Prostate gland (tissue), 2 donors: Measurements from ENCODE around the gene ANKRD44. TPM values are rescaled to one million over a fixed set of nuclear protein-coding genes. Genes with fewer than 3 reads are reported as not detected.

Source experiments
- DNase-seq: peaks from one replicate; pipeline ENCODE4 v3.0.0-alpha.2; 2019; ENCODE audit warnings: low spot score
- H3K27ac ChIP-seq, 2 donors: fragments of 200-600 bp; sonication (generic); 2 replicates each; pipeline ENCODE4 v1.5.1; 2017 to 2019
- H3K27me3 ChIP-seq: fragments of 200-600 bp; sonication (generic); replicated peaks from 2 replicates; pipeline ENCODE4 v1.5.1; 2019; ENCODE audit not compliant: insufficient read depth
- H3K36me3 ChIP-seq, 2 donors: fragments of 200-600 bp; sonication (generic); 1 replicate in 1 of 2; 2 replicates in 1 of 2; pipeline versions ENCODE4 v1.5.1 to v1.8.1; 2017 to 2019
- H3K4me1 ChIP-seq: fragments of 200-600 bp; sonication (generic); replicated peaks from 2 replicates; pipeline ENCODE4 v1.5.1; 2019
- H3K4me3 ChIP-seq, 2 donors: fragments of 200-600 bp; sonication (generic); 2 replicates each; pipeline ENCODE4 v1.5.1; 2017 to 2019
- H3K9me3 ChIP-seq: fragments of 200-600 bp; sonication (generic); 2 replicates; pipeline ENCODE4 v1.5.1; 2017
- POLR2A ChIP-seq: fragments of 450-650 bp; IDR thresholded peaks from one replicate; pipeline ENCODE4 v1.6.1; 2016; ENCODE audit warnings: antibody characterized with exemption, mild to moderate bottlenecking
- POLR2AphosphoS5 ChIP-seq: sonication (generic); formaldehyde crosslinking; IDR thresholded peaks from one replicate; pipeline ENCODE4 v1.6.1; 2017; ENCODE audit warnings: antibody characterized with exemption
- WGBS: methylation state at CpG from one replicate; pipeline ENCODE4 v1.1.5; 2018; 5-methylcytosine and 5-hydroxymethylcytosine counted together
- intact Hi-C: fragments of 100-400 bp; cut with DNase I; formaldehyde crosslinking; loops from one replicate; pipeline ENCODE4 v1.14.2; 2022
- total RNA-seq, 2 donors: library from RNA; depleted of rRNA; stranded (reverse); fragments of >200 nt; gene quantifications; one replicate each; pipeline ENCODE4 v1.1.0, GENCODE V29; 2016
- TF ChIP-seq, protein P1 (sequence below), 4 experiments: fragments of 200-600 bp in 2 of 4; fragments of 450-650 bp in 2 of 4; sonication (generic) in 2 of 4; IDR thresholded peaks; 1 replicate in 3 of 4; 2 replicates in 1 of 4; pipeline ENCODE4 v1.5.1; 2016 to 2019; ENCODE audit warnings: antibody characterized with exemption in 4 of 4, mild to moderate bottlenecking in 2 of 4, moderate library complexity in 2 of 4

ANKRD44 gene
- total RNA-seq, 2 donors from 2014 or later, result 6.0 to 11.2 TPM

- intact Hi-C loops, result no loop called here
- Histone ChIP-seq H3K27ac (no peak overlapping the region), H3K4me1 (no peaks in the 10 kb centered on the region)
These were observed 194.2 kb downstream of the ANKRD44 start for GRCh38 chr2:197116306-197116879.

DNA sequence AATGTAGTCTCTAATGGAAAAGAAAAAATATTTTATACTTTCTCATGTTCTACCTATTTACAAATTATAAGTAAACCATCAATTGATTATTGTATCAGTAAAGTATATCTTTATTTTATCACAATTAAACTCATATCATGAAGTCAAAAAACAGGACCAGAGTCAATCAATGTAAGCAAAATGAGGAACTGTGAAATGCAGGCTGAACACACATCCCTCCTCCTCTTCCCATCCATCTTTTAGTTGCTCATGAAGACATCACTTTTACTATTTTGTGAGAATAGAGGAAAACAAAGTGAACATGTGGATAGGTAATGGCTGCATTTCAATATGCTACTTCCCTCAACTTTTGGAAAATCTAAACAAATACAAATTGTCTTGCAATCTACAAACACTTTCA lies 195.3 kb downstream of the ANKRD44 start:
- no peak for DNase-seq
- Histone ChIP-seq H3K36me3 (no peaks in the 10 kb centered on the region), H3K4me1 (no peaks in the 10 kb centered on the region), H3K27me3 (no peaks in the 10 kb centered on the region), H3K9me3 (no peaks in the 10 kb centered on the region), H3K4me3 (no peak overlapping the region), H3K27ac (no peak overlapping the region)
- TF ChIP-seq, protein P1, sequence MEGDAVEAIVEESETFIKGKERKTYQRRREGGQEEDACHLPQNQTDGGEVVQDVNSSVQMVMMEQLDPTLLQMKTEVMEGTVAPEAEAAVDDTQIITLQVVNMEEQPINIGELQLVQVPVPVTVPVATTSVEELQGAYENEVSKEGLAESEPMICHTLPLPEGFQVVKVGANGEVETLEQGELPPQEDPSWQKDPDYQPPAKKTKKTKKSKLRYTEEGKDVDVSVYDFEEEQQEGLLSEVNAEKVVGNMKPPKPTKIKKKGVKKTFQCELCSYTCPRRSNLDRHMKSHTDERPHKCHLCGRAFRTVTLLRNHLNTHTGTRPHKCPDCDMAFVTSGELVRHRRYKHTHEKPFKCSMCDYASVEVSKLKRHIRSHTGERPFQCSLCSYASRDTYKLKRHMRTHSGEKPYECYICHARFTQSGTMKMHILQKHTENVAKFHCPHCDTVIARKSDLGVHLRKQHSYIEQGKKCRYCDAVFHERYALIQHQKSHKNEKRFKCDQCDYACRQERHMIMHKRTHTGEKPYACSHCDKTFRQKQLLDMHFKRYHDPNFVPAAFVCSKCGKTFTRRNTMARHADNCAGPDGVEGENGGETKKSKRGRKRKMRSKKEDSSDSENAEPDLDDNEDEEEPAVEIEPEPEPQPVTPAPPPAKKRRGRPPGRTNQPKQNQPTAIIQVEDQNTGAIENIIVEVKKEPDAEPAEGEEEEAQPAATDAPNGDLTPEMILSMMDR (IDR thresholded peaks at IDR 0.05), result no peak
- no peak for TF ChIP-seq POLR2A
- TF ChIP-seq POLR2AphosphoS5, result no peak
- intact Hi-C loops, result loop anchor here (2.0 kb wide), 1 partner anchor 195 kb away; the partner anchor contains the start of gene ANKRD44

More at GRCh38 chr2:197116306-197116879, 194.2 kb downstream of the ANKRD44 start:
- Histone ChIP-seq H3K4me3 (no peak overlapping the region), H3K9me3 (no peaks in the 10 kb centered on the region), H3K27me3 (no peaks in the 10 kb centered on the region), H3K36me3 (no peaks in the 10 kb centered on the region)
- no peak for DNase-seq
- no peak for TF ChIP-seq POLR2AphosphoS5
- no peak for TF ChIP-seq POLR2A
- WGBS, result 89% methylated on average over 10 of the region's 10 CpGs

DNA sequence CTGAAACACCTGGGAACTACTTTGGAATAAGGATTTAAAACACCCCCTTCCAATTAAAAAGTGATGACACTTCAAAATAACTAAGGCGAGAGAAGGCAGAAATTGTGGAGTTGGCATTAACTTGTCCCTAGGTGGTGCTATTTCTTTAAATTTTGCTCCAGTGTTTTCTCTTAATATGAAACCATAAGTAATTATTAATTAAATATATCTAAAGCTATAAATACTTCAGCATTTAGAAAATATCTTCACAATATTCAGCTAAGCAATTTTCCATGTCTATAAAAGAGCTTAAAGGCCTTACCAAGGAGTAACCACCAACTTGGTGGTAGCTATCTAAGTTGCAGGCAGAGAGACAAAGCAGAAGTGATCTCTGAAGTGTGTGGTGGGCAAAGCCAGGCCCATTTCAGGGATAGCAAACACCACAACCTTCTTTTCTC lies 197.3 kb downstream of the ANKRD44 start:
- no peak overlapping the region for H3K27ac ChIP-seq
- no peaks in the 10 kb centered on the region for H3K27me3 ChIP-seq
- H3K4me1 ChIP-seq, result no peaks in the 10 kb centered on the region
- no peaks in the 10 kb centered on the region for H3K9me3 ChIP-seq
- no peaks in the 10 kb centered on the region for H3K36me3 ChIP-seq
- H3K4me3 ChIP-seq, result no peak overlapping the region
- WGBS, result 4% methylated on average over 1 of the region's 1 CpG
- intact Hi-C loops, result loop anchor here (2.0 to 5.0 kb wide), 2 partner anchors 79 to 266 kb away; no protein-coding TSS in a partner anchor
- TF ChIP-seq POLR2AphosphoS5, result no peak
- no peak for TF ChIP-seq POLR2A
- TF ChIP-seq, protein P1 (IDR thresholded peaks at IDR 0.05), result peak in 3 of 4 experiments; percentile 58 to 62 (median 62)
- DNase-seq, result no peak

DNA sequence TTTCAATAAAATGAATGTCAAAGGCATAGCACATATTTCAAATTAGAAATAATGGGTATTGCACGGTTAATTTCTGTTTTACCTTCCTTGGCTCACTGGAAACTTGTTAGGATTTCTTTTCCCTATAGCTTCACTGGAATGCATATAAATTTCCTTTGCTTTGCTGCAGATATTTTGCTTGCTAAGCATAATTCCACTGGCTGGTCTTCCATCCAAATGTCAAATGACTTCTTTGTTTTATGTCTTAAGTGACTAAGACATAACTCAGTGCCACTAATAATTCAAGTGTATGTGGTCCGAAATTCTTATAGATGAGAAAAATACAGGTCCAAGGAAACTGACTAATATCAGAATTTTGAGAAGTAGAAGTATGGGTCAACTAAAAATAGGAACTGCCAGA lies 201.3 kb downstream of the ANKRD44 start:
- Histone ChIP-seq H3K4me1 (no peaks in the 10 kb centered on the region), H3K27me3 (no peaks in the 10 kb centered on the region), H3K4me3 (no peak overlapping the region), H3K36me3 (no peaks in the 10 kb centered on the region), H3K9me3 (no peaks in the 10 kb centered on the region), H3K27ac (peak overlapping the region; percentile 33 to 35)
- 63% methylated on average over 2 of the region's 2 CpGs for WGBS
- no peak for DNase-seq
- intact Hi-C loops, result no loop called here
- TF ChIP-seq, protein P1 (IDR thresholded peaks at IDR 0.05), result no peak
- TF ChIP-seq POLR2AphosphoS5, result no peak
- no peak for TF ChIP-seq POLR2A

- no peak overlapping the region for H3K4me3 ChIP-seq
- H3K27ac ChIP-seq, result peak overlapping the region; percentile 38 to 53
- no peaks in the 10 kb centered on the region for H3K36me3 ChIP-seq
- TF ChIP-seq POLR2A (no peak), POLR2AphosphoS5 (peak; percentile 57)
- TF ChIP-seq, protein P1 (IDR thresholded peaks at IDR 0.05), result no peak
- intact Hi-C loops, result no loop called here
- no peaks in the 10 kb centered on the region for H3K4me1 ChIP-seq
- no peaks in the 10 kb centered on the region for H3K9me3 ChIP-seq
- H3K27me3 ChIP-seq, result no peaks in the 10 kb centered on the region
- peak; percentile 7 for DNase-seq
- 63% methylated on average over 4 of the region's 4 CpGs for WGBS
These were observed 201.8 kb downstream of the ANKRD44 start for GRCh38 chr2:197108758-197109157.
